NT2/D1 (cell line): ENCODE results near the gene LRRC26.

Experiments
- YY1 ChIP-seq: IDR thresholded peaks from 2 replicates; pipeline ENCODE4 v1.6.1; 2011; ENCODE audit not compliant: insufficient read length, insufficient read depth
- ZNF274 ChIP-seq: IDR thresholded peaks from 2 replicates; pipeline ENCODE4 v1.6.1; 2011; ENCODE audit warnings: mild to moderate bottlenecking, low read depth, low read length

GRCh38 chr9:137180491-137180890 lies 10.6 kb upstream of the LRRC26 start:
- TF ChIP-seq YY1, result no peak
- TF ChIP-seq ZNF274, result no peak
